ENCODE measurements around the gene PPP2R2C.

The PPP2R2C gene

DNA sequence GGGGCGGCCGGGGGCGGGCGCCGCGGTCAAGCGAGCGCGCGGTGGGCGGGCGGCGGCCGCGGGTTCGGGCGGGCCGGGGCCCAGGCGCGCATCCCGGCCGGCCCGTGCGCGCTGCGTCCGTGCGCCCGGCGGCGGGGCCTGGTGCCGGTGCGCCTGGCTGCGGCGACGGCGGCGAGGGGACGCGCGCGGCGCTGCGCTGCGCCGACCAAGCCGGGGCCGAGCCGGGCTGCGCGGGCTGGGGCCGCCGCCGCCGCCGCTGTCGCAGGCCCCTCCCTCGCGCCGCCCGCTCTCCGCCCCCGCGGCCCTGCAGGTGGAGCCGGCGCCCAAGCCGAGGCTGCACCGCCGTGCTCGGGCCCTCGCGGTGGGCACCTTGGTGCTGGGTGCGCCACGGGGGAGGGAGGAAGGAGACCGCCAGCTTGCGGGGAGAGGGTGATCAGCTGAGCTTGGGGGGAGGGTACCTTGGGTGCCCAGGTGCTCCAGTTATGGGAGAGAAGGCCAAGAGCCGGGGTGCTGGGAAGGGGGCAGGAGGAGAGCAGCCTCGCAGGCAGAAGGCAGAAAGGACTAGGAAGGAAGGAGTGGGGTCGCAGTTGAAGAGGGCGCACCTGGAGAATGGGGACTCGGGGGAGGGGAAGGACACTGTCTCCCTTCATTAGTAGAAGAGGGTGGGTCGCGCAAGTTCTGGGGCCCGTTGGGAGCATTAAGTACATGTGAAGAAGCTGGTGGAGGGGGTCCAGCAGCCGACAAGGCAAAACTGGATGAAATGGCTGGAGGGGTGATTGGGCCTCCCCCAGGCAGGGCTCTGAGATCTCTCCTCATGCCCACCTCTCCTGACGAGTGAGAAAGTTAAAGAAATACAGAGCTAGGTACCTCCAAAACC, at the start of gene PPP2R2C:
PPP2R2C (minus strand) TSS at position 228 of the 877 bp plus-strand sequence. CDS start 385 bp downstream, outside the sequence.
- DNase-seq, result no peak

DNA sequence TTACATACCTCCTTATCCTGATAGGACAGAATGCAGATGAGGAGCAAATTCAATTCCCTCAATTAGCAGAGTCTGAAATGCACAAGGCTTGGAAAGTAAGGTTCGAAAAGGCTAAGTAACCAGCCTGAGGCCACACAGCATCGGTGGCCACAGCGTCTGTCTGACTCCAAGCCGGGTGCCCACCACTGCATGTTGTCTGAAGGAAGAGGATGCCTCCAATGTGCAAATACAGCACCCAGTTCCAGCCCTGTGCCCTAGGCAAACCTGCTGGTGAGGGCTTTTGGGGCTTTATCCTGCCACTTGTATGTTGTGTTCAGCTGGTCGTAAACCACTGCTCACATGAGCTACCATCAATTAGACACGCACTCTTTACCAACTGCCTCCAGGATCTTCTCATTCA, 48.6 kb upstream of the PPP2R2C start:
- no peak for DNase-seq

DNA sequence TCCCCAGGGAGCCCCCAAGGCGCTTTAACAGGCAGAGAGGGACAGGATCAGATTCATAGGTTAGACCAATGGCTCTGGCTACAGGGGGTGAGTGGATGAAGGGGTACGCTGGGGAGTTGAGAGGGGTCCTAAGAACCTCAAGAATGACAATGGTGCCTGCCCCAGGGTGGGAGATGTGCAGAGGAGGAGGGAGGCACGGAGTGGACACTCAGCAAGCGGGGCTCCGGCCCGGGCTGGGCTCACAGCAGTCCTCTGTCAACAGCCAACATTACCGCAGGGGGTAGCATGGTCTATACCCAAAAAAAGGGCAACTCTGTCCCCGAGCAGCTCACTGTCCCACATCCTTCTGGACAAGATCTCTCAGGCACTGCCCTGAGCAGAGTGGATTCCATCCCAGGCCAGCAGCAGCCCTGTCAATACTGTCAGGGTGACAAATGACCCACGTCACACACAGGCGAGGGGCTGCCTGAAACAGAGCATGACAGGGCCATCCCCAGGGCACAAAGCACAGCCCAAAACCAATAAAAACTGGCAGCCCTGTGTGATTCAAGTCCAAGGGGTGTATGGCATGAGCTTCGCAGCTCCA, 47.7 kb upstream of the PPP2R2C start:
- DNase-seq, result no peak

DNA sequence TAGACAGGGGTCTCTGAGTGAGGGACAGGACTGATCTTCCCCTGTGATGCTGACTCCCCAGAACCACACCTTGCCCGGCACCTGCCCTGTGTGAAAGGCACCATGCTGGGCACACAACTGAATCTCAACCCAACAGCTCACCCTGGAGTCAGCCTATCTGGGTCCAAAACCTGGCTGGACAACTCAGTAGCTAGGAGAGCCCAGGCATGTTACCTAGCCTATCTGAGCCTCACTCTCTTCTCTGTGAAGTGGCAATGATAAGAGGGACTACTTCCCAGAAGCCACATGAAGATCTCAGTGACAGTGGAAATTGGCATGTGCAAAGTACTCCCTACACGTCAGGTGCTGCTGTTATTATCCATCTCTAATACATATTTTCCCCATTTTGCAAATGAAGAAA, 44.8 kb upstream of the PPP2R2C start:
- DNase-seq, result no peak

DNA sequence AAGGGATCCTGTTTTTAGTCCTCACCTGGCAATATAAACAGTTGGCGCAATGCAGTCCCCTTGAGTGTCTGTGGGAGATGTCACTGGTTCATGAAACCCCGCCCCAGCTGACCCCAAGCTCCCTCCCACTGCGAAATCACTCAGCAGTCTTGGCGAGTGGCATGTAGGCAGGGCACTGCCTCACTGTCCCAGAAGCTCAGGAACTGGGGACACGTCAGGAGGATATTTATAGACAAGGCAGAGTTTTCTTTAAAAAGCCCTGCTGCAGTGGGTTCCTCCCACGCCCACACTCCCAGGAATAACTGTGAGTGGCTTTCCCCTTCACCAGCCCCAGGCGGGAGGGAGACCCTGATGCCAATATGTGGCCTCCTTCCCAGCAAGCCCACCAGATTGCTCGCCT, 44.3 kb upstream of the PPP2R2C start:
- DNase-seq, result no peak

DNA sequence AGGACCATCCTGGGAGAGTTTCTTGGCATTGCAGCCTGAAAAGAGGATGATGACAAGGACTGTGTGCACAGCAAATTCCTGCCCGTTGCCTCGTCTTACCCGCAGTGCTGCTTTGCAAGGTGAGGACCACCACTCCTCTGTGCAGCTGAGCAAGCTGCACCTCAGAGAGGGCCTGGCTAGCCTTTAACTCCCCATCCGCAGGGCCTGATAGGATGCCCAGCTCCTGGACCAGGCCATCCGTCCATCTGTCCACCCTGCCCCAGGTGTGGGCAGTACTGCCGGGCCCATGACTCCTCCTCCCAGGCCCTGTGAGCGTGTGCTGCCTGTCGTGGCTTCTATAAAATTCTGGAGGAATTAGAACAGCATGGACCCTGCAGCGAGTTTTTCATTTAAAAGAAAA, 43.9 kb upstream of the PPP2R2C start:
- DNase-seq, result no peak

DNA sequence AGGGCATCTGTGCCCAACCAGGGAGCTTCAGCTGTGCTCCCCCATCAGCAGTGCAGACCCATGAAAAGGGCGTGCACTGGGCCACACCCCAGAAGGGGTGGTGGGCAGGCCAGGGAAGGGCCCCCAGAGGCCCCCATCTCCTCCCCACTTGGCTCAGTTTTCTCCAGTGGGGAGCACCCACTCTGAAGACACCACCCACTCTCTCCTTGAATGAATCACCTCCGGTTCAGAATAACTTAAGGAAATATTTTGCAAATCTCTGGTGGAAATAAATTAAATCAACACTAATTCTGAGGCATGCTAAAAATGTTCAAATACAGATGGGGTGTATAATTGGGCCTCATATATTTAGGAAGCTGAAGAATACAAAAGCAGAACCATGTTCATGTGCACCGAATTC, 41.3 kb upstream of the PPP2R2C start:
- no peak for DNase-seq

DNA sequence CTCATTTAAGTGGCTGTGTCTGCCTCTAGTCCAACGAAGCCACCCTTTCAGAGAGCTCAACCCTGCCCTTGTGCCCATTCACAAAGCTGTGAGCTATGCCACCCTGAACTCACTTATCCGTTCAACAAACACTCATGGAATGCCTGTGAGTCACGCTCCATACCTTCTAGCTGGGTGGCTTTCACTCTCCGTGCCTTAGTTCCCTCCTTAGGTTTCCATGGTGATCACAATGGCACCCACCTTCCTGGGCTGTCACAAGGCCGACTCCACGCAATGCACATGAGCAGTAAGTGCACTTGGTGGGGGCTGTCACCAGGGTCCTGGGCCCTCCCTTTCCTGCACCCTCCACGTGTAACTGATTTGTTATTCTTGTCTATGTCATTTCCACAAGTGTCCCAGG, 37.2 kb upstream of the PPP2R2C start:
- no peak for DNase-seq

DNA sequence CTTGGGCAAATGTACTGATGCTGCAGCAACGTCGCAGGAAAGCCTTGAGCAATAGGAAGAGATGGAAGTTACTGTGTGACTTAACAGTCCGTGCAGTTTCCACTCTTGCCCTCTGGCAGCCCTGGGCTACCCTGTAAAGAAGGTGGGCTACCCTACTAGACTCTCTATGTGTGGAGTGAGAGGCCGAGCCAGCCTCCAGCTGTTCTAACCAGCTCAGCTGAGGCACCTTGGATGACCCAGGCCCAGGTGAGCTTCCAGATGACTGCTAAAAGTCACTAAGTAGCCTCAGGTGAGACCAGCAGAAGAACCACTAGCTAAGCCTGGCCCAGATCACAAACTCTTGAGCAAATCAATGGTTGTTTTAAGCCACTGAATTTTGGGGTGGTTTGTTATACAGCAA, 34.9 kb upstream of the PPP2R2C start:
- DNase-seq, result no peak

DNA sequence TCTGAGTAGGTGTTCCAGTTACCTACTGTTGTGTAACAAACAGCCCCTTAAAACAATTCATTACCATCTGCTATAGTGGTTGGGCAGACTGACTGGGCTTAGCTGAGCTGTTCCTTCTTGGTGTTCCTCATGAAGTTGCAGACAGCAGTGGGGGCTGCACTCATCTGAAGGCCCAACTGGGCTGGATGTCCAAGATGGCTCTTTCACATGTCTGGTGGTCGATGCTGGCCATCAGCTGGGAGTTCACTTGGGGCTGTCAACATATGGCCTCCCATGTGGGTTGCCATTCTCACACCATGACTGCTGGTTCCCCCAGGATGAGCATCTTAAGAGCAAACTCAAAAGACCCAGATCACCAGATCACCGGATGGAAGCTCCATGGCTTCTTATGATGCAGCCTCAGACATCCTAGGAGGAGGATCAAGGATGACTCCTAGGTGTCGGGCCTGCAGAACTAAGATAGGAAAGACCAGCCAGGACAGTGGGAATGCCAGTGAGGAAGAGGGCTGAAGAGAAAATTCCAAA, 34.3 kb upstream of the PPP2R2C start:
- DNase-seq, result no peak

DNA sequence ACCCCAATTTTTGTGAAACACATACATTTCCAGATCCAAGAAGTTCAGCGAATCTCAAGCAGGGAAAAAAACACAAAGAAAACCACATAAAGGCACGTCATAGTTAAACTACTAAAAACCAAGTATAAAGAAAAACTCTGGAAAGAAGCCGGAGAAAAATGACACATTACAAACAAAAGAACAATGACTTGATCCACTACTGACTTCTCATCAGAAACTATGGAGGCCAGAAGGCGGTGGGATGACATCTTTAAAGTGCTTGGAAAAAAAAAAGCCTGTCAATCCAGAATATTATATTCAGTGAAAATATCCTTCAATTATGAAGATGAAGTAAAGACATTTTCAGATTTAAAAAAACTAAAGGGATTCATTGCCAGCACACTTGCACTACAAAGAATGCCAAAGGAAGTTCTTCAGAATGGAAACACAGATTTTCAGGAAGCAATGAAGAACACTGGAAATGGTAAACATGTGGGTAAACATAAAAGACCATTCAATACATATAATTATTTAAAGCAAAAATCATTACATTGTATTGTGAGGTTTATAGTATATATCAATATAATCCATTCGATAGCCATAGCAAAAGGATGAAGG, 32.6 kb upstream of the PPP2R2C start:
- DNase-seq, result no peak

DNA sequence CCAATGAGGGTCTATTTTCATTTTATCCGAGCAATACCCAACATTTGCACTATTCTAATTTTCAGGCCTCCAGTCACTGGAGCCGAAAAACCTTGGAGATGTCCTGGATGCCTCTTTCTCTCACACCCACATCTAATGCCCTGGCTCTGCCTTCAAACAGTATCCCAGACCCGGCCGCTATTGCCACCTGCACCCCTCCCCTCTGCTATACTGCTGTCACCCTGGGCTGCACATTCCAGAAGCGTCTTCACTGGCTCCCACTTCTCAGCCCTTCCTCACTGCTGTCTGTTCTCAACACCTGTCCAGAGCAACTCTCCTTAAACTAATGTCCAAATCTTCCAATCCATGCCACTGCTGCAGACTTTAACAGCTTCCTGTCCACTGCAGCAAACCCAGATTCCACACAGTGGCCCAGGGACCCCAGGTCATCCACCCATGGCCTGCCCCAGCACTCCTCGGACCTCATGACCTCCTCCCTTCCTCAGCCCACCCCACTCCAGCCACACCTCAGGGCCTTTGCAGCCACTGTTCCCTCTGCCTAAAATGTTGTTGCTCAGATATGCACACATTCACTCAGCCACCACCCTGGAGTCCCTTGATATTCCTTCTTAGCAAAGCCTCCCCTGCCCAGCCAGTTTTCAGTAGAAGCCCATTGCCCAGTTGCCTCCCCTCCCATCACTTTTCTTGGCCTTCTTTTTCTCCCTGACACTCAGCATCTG, 30.5 kb upstream of the PPP2R2C start:
- DNase-seq, result no peak

DNA sequence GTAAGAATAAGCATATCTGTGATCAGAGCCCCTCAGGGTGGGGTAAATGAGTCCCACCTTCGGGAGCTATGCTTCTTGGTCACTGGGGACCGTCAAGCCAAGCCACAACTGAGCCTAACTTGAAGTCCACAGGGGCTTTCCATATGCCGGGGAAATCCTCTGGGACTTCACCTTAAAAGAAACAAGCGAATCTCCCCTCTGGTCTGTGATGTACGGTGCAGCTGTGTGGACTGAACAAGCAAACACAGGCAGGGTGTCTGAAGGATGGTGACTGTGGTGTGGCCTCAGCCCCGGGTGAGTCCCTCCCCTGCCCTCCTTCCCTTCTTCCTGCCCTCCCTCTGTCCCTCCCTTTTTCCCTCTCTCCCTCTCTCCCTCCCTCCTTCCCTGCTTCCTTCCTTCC, 29.7 kb upstream of the PPP2R2C start:
- DNase-seq, result no peak

DNA sequence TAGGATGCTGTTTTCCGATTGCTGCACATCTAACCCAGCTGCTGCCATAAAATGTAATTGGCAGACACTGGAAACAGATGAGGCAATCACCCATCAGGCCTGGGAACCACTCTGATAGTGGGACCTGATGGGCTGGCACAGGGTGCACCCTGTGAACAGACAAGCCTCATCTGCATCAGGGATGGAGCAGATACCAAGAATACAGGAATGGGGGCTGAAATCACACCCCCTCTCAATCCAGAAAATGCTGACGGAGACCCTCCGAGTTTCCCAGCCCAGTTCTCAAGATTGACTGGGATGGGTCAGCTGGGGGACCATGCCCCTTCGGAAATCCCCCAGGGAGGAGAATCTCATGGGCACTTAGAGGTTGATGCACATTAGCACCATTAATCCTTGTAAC, 28.8 kb upstream of the PPP2R2C start:
- DNase-seq, result no peak

DNA sequence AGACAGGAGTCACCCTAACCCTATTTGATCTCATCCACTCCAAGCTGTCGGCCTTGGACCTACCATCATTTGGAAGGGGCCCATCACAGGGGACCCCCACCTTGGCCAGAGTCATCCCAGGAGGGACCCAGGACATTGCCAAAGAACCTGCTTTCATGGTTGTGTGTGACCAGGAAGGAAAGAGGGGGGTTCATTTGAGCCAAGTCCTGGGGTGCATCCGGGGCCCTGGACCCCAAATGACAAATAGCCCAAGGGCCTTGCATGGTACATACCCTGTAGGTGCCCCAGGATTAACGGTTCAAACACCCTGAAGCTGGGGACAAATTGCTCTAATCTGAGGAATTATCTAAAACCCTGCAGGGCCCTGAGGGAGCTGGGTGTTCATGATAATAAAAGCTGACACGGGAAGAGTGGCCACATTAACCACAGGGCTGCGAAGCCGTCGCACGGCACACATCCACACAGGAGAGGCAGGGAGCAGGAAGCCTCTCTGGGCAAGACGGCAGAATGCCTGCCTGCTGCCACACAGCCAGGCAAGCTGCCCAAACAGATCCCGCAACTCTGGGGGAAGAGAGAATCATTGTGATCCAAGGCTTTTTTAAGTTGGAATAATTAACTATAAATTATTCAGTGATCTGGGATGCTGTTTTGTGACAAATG, 28.2 kb upstream of the PPP2R2C start:
- peak in 1 of 2 donors; percentile 8 for DNase-seq

DNA sequence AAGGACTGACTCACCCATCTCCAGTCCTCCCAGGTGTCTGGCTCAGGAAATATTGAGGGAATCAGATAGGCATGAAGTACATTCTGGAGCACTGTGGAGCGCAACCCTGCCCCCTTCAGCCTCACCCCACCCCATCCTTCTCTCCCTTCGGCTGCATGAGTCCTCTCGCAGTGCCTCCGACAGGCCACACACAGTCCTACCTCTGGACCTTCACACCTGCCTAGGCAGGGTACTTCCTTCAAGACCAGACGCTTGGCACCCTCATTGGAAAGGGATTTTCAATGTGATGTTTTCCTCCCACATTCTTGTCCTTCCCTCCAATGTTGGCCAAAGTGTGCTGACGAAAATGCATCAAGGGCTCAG, 26.8 kb upstream of the PPP2R2C start:
- DNase-seq, result no peak

DNA sequence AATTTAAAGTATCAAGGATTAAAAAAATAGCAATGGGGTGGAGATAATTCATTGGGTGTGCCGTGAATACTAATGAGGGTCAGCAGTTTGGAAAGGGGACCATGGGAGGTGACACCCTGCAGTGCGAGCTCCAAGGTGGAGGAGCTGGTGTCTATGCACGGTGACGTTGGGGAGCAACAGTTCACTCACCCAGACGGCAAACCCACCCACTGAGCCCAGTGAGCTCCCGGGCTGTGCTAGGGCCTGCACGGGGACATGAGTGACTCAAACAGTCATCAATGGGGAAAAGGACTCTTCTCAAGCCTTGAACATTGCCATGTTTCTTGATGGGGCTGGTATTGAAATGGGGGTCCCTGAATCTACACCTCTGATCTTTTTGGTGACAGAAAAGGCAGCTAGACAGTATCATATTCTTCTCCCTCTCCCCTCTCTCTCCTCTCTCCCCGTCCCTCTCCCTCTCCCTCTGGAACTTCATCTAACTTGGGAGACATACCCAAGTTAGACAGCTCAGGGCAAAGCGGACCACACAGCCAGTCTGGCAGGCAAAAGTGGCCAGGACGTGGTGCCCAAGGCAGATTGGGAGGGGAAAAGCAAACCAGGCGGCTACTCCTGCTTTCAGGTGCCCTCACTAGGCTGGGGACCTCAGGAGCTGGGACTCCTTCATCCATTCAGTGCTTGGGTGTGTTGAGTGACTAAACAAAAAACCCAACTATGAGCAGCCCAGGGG, 26.3 kb upstream of the PPP2R2C start:
- DNase-seq, result no peak

DNA sequence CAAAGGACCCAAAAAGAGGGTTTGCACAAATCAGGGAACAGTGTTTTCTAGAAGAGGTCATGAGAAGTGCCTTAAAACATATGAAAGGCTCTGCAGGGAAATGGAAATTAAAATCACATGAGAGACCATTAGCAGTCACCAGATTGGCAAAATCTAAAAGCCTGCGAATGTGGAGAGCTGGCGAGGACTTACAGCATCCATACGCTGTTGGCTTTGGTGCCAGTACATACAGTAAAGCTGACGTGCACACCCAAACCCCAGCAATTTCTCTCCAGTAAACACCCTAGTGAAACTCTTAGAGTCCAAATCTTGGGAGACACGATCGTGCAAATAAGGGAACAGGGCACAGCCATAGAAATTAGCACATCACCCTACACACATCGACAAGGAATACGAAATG, 25.4 kb upstream of the PPP2R2C start:
- DNase-seq, result no peak

DNA sequence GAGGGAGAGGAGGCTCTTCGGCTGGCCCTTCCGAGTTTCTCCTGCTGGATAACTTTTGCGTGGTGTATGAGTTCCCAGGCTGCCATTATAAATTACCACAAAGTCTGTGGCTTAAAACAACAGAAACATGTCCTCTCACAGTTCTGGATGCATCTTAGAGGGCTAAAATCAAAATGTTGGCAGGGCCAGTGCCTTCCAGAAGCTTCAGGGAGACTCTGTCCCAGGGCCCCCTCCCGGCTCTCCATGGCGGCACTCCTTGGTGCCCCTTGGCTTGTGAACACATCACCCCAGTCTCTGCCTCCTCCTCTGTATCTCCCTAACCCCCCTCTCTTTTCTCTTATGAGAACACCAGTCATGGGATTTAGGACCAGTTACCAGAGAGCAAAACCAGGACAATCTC, 23.3 kb upstream of the PPP2R2C start:
- no peak for DNase-seq

DNA sequence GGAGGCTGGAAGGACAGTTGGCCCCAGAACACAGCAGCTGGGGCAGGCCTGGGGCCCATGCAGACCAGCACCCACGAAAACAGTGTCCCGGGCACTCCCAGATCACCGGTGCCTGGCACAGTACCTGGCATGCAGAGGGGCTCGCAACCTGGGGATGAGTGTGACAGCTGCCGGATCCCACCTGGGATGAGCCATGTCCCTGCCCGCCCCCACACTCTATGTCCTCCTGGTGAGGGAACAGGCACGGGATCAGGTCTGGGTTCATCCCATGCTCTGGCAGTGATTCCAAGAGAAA, 22.8 kb upstream of the PPP2R2C start:
- no peak for DNase-seq

DNA sequence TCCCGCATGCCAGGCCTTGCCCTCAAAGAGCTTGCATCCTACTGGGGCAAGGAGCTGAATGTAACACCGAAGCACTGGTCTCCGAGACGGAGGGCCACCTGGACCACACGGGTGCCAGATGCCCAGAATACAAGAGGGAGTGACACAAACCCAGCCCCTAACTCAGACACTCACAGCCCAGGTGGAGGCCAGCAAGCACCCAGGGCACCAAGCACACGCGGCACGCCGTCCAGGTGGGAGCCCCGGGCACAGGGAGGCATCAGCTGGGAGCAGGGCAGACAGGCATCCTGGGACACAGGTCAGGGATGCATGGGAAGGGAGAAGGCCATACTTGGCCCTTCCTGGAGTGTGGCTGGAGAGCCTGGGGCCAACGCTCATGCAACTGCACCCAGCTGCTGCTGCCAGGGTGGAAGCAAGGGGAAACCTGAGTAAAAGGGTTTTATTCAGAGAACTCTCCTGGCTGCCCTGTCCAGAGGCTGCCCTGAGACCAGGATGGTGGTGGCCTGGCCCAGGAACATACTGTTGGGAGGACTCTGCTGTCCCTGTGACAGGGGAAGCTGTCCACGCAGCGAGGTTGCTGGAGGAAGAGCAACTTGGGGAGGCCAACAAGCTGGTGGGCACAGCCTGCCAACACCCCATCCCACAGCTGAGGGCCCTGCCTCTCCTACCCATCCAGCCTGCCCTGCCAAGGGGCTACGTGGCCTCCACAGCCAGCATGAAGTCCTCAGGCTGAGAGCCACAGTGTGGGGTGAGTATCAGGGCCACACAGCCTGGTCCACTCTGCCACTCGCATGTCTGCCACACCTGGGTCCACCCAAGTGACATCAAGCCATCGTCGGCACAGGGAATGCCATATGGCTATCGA, 22.2 kb upstream of the PPP2R2C start:
- no peak for DNase-seq
